ENCODE data around the gene CRADD. TPM values are rescaled to one million over a fixed set of nuclear protein-coding genes. Genes with fewer than 3 reads are reported as not detected.

CRADD gene
- total RNA-seq, 2 experiments from 2014 or later: 5.8 to 9.2 TPM

DNA sequence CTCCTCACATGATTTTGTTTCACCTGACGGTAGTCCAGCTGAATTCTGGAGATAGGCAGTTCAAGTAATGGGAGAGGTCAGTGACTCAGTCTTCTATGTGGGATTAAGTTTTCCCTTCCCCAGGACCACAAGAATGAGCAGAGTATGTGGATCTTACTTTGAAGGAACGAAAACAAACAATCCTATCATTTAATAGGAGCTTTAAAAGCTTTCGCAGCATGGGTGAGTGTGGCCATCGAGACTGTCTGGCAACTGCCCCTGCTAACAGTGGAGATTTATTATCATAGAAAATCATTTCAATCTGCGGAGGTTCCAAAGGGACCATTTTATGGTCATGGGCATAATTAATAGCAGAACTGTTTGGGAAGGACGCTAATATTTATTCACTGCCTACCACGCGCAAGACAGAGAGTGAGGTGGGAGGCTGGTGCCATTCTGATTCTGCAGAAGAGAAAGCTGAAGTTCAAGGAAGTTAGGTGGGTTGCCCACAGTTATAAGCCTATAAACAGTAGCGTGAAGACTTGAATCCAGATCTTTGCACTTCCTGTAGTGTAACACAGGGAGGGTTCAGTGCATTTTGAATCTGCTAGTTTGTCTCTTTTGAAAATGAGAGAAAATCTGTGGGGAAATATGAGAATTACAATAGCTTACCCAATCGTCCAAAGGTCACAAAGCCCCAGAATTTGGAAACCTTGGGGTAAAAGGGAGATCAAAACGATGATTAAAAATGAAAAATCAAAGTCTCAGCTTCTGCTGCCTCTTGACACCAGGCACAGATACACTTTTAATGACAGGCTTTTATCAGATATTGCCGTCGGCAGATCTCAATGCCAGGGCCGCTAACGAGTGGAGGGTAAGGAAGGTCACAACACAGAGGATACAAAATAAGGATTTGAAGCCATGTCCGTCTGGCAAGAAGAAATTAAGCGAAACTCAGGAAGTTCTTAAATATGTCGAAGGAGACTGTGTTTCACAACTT is 209.6 kb downstream of the CRADD start:
- TF ChIP-seq, protein P1, sequence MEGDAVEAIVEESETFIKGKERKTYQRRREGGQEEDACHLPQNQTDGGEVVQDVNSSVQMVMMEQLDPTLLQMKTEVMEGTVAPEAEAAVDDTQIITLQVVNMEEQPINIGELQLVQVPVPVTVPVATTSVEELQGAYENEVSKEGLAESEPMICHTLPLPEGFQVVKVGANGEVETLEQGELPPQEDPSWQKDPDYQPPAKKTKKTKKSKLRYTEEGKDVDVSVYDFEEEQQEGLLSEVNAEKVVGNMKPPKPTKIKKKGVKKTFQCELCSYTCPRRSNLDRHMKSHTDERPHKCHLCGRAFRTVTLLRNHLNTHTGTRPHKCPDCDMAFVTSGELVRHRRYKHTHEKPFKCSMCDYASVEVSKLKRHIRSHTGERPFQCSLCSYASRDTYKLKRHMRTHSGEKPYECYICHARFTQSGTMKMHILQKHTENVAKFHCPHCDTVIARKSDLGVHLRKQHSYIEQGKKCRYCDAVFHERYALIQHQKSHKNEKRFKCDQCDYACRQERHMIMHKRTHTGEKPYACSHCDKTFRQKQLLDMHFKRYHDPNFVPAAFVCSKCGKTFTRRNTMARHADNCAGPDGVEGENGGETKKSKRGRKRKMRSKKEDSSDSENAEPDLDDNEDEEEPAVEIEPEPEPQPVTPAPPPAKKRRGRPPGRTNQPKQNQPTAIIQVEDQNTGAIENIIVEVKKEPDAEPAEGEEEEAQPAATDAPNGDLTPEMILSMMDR (IDR thresholded peaks at IDR 0.05): no peak
- no peak overlapping the region for H3K4me3 ChIP-seq (ENCODE audit: low read length)
- H3K36me3 Mint-ChIP-seq (ENCODE audit: low read depth): no peaks in the 10 kb centered on the region
- POLR2A ChIA-PET: no interaction called here
- ATAC-seq (ENCODE audit: poor library complexity): no peak
- H3K4me1 Mint-ChIP-seq (ENCODE audit: low read depth): no peaks in the 10 kb centered on the region
- H3K9me3 Mint-ChIP-seq: no peaks in the 10 kb centered on the region
- H3K36me3 ChIP-seq (ENCODE audit: insufficient read depth, low read length): no peaks in the 10 kb centered on the region
- no peaks in the 10 kb centered on the region for H3K9me3 ChIP-seq (ENCODE audit: control insufficient read depth in 1 of 2, insufficient read depth in 1 of 2, low read length in 2 of 2)
- no peak overlapping the region for H3K4me3 Mint-ChIP-seq
- no peaks in the 10 kb centered on the region for H3K27me3 ChIP-seq (ENCODE audit: control insufficient read depth in 1 of 2, insufficient read depth in 2 of 2, low read length in 2 of 2)
- CTCF ChIA-PET: no interaction called here
- intact Hi-C loops (cut with DNase I, micrococcal nuclease): no loop called here
- DNase-seq: no peak
- no peaks in the 10 kb centered on the region for H3K27me3 Mint-ChIP-seq
- no peaks in the 10 kb centered on the region for H3K4me1 ChIP-seq (ENCODE audit: insufficient read depth, low read length)
- H3K27ac Mint-ChIP-seq: no peak overlapping the region
- no peak overlapping the region for H3K27ac ChIP-seq (ENCODE audit: low read depth in 1 of 2, low read length in 2 of 2)

DNA sequence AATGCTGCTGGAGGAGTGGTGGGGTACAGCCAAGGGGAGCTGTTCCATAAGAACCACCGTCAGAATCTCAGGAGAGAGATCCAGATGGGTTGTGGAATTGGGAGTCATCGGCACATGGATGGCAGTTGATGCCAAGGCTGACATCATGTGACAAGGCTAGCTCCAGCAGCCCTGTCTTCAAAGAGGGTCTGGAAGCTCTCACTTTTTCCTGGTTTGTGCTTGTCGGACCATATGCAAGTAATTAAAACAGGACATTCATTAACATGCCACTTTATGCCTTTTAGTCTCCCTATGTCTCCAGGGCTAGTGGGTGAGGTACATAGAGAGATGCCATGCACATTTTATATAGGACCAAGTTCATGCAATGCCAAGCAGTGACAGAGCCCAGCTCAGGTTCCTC is 211.8 kb downstream of the CRADD start:
- H3K4me1 Mint-ChIP-seq (ENCODE audit: low read depth): no peaks in the 10 kb centered on the region

DNA sequence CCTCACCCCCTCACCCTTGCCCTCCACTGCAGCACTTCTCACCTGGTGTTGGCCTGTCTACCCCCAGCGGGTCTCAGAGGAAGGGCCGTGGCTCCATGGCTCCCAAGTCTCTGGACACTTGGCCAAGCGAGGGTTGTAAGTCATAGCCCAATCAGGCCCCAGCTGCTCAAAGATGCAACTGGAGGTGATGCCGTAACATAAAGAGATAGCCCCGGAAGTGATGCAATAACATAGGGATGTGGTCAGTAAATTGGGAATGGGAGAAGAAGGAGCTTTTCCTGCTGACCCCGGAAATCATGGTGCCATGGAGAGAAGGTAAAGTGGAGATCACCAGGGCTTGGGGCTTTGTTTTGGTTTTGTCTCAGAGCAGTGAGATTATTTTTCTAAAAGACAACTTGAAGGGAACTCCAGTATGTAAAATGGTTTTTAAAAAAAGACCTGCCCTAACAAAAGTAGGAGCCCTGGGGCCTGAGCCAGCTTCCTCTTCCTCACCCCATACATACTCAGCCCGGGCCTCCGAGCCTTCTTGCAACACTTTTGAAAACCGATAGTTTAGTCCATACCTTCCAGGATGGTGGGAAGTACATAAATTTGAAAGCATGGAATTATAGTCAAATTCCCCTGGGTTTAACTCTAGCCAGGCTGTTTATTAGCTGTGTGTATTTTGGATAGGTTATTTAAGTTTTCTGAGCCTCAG is 212.5 kb downstream of the CRADD start:
- DNase-seq: no peak
- Mint-ChIP-seq H3K4me1 (ENCODE audit: low read depth) (no peaks in the 10 kb centered on the region), H3K9me3 (no peaks in the 10 kb centered on the region), H3K27me3 (no peaks in the 10 kb centered on the region), H3K36me3 (ENCODE audit: low read depth) (no peaks in the 10 kb centered on the region), H3K4me3 (no peak overlapping the region), H3K27ac (no peak overlapping the region)
- ATAC-seq (ENCODE audit: poor library complexity): no peak
- Histone ChIP-seq H3K27me3 (ENCODE audit: control insufficient read depth in 1 of 2, insufficient read depth in 2 of 2, low read length in 2 of 2) (no peaks in the 10 kb centered on the region), H3K4me3 (ENCODE audit: low read length) (no peak overlapping the region), H3K36me3 (ENCODE audit: insufficient read depth, low read length) (no peaks in the 10 kb centered on the region), H3K9me3 (ENCODE audit: control insufficient read depth in 1 of 2, insufficient read depth in 1 of 2, low read length in 2 of 2) (no peaks in the 10 kb centered on the region), H3K27ac (ENCODE audit: low read depth in 1 of 2, low read length in 2 of 2) (no peak overlapping the region), H3K4me1 (ENCODE audit: insufficient read depth, low read length) (no peaks in the 10 kb centered on the region)
- TF ChIP-seq, protein P1 (IDR thresholded peaks at IDR 0.05): no peak
- ChIA-PET POLR2A (no interaction called here), CTCF (no interaction called here)
- intact Hi-C loops (cut with DNase I, micrococcal nuclease): no loop called here

More for the DNA sequence above, 211.8 kb downstream of the CRADD start:
- ATAC-seq (ENCODE audit: poor library complexity) (no peak), DNase-seq (no peak)
- no peaks in the 10 kb centered on the region for H3K9me3 Mint-ChIP-seq
- no peak overlapping the region for H3K4me3 Mint-ChIP-seq
- no peaks in the 10 kb centered on the region for H3K36me3 Mint-ChIP-seq (ENCODE audit: low read depth)
- no peaks in the 10 kb centered on the region for H3K4me1 ChIP-seq (ENCODE audit: insufficient read depth, low read length)
- no peak overlapping the region for H3K4me3 ChIP-seq (ENCODE audit: low read length)
- intact Hi-C loops (cut with DNase I, micrococcal nuclease): no loop called here
- no peaks in the 10 kb centered on the region for H3K36me3 ChIP-seq (ENCODE audit: insufficient read depth, low read length)
- H3K27ac ChIP-seq (ENCODE audit: low read depth in 1 of 2, low read length in 2 of 2): no peak overlapping the region
- H3K9me3 ChIP-seq (ENCODE audit: control insufficient read depth in 1 of 2, insufficient read depth in 1 of 2, low read length in 2 of 2): no peaks in the 10 kb centered on the region
- ChIA-PET CTCF (no interaction called here), POLR2A (interaction anchor here (1.0 kb wide), 1 partner anchor 10 kb away, joined by 5 read pairs; no protein-coding TSS in a partner anchor)
- TF ChIP-seq, protein P1 (IDR thresholded peaks at IDR 0.05): no peak
- H3K27me3 ChIP-seq (ENCODE audit: control insufficient read depth in 1 of 2, insufficient read depth in 2 of 2, low read length in 2 of 2): no peaks in the 10 kb centered on the region
- no peak overlapping the region for H3K27ac Mint-ChIP-seq
- no peaks in the 10 kb centered on the region for H3K27me3 Mint-ChIP-seq

Data from CD4-positive, alpha-beta T cell (primary cell).